Stimulated activated CD4-positive, alpha-beta T cell treated with anti-CD3 and anti-CD28 coated beads, Interleukin-4, amount 100 ng/mL, for 4 hours (primary cell): ENCODE measurements around the gene PUM1.

Source experiments
- DNase-seq, 2 experiments: peaks; one replicate each; pipeline ENCODE4 v3.0.0-alpha.2; 2020

The PUM1 gene

GRCh38 chr1:31022259-31022658, 43.3 kb downstream of the PUM1 start:
- DNase-seq = no peak

DNA sequence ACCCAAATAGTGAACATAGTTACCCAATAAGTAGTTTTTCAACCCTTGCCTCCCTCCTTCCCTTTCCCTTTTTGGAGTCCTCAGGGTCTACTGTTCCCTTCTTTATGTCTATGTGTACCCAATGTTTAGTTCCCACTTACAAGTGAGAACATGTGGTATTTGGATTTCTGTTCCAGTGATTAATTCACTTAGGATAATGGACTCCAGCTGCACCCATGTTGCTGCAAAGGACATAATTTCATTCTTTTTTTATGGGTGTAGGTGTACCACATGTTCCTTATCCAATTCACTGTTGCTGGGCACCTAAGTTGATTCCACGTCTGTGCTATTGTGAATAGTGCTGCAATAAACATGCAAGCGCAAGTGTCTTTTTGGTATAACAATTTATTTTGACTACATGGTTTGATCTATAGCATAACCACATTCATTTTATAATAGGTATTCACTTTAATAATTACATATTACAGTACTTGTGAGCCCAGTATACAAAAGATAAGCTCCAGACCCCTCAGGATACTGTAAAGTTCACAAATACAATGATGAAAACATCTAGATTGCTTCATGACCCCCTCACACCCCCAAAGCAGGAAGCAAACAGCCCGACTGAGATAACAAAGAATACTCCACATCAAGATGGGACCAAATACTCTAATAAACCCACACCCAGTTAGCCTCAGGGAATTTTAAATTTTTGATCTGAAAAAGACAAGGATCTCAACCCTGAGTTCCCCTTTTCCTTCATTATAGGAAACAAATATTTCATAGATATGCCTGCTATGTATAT, 45.3 kb downstream of the PUM1 start:
- no peak for DNase-seq

DNA sequence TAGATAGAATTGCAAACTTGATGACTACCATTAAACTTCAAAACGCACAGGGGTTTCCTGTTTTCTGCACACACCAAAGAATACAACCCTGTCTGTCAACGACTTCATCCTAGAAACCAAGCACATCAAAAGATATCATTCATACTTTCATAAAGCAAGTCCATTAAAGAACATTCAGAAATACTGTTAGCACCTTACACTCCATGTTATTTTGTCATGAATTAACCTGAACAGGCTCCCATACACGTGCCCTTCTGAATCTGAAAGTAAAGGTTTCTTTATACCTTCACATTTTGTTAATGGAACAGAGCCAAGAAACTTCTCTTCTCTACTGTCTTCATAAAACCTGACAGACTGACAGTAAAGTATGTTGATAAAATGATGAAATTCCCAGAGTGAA, 46.1 kb downstream of the PUM1 start:
- DNase-seq = no peak

GRCh38 chr1:31016868-31017267, 48.6 kb downstream of the PUM1 start:
- DNase-seq = no peak

DNA sequence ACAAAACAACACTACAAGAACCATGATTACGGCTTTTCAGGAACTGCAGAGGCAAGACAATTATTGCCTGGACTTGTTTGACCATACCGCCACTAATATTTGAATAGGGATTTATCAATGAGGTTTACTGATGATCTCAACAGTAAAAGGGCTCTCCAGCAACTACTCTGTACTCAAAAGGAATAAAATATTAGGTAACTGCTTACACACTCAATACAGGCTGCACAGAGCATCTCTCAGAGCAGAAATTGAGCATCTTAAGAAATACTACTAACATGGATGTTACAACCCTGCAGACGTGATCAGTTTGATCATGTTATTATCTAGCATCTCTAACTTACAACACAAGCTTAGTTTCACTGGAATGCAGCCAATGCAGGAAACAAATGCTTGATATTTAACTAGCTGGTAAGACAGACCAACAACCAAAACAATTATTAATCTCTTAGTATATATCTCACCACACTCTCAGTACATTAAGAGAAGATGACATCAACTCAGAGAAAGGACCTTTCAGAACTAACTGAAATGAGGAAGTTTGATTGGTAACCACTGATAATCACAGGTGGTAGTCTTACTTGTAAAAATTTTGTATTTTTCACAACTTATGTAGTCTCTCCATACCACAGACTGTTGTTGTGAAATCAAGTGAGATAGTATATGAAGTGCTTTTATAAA, 52.2 kb downstream of the PUM1 start:
- DNase-seq = no peak

- DNase-seq = no peak
Observed at GRCh38 chr1:31012210-31012924, 53.1 kb downstream of the PUM1 start.

DNA sequence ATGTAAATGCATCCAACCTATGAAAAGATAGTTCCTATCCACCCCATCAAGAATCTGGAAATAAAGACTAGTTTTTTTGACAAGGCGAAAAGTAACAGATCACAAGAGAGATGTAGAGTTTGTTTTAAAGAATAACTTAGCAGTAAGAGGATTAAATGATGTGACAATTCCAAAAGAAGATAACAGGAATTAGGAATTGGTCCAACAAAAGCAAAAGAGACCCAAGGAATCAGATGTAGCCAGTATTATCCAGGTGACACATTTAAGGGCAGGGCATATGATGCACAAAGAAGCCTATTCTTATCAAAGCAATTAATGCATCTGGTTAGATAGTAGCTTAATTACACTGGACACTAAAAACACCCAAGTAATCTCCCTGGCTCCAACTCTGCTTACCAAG, 53.8 kb downstream of the PUM1 start:
- DNase-seq = no peak

- DNase-seq = no peak
Observed at GRCh38 chr1:31010086-31010989, 55.2 kb downstream of the PUM1 start.

DNA sequence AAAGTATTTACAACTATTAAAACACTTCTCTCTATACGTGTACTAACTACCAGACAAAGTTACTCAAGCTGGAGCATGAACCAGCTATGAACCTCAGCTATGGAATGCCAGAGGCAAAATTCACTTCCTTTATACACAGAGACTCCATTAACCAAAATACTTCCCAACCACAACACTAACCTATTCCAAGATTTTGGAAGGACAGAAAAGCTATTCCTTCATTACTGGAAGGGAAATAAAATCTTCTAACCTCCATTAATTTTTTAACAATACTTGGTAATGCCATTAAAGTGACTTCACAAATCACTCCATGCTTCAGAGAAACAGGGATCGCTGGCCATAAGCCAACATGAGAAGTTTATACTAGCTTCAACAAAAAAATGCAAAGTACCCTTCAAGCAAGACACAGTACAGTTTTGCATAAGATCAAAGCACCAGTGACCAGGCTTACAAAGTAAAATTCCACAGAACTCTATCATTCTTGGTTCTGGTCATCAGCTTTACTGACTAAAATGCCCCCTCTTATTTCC, 58.0 kb downstream of the PUM1 start:
- DNase-seq = no peak

- DNase-seq = no peak
Observed at GRCh38 chr1:31006747-31007146, 58.8 kb downstream of the PUM1 start.

- DNase-seq = no peak
Observed at GRCh38 chr1:31005617-31006166, 59.8 kb downstream of the PUM1 start.

- DNase-seq = no peak
Observed at GRCh38 chr1:31005198-31005597, 60.3 kb downstream of the PUM1 start.

GRCh38 chr1:31004231-31004621, 61.3 kb downstream of the PUM1 start:
- no peak for DNase-seq

DNA sequence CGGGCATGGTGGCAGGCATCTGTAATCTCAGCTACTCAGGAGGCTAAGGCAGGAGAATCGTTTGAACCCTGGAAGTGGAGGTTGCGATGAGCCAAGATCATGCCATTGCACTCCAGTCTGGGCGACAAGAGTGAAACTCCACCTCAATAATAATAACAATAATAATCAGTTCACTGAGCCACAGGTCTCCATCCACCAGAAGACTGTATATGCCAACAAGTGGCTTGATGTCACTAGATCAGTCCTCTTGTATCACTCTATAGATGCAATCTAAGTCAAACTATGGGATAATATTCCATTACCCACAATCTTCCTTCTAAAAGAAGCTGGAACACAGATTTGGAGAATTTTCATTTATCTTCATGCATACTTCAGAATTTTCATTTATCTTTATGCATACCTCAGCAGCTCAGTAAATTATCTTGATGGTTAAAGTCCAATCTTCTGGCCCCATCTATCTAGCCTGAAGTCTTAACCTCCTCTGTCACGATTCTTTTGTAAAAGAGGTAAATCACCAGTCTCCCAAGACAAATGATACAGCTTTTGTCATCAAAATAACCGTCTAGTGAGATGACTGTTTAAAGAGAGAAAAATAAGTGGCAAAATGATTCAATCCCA, 61.8 kb downstream of the PUM1 start:
- DNase-seq = no peak

DNA sequence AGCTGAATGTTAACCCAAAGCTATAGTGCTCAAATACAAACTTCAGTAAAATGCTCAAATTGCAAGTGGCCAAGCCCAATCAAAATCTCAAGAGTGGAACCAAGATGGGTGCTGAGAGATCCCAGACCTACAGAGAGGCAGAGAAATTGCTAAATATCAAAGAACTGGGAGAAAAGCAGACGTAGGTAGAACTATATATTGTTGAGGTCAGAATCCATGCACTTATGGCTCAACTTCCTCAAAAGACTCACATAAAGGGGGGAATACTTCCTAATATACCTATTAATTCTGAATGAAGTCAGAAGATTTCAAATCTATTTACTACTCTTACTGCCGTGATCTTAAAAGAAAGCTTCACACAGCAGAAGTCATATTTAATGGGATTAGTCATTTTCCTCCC, 65.2 kb downstream of the PUM1 start:
- DNase-seq = no peak

DNA sequence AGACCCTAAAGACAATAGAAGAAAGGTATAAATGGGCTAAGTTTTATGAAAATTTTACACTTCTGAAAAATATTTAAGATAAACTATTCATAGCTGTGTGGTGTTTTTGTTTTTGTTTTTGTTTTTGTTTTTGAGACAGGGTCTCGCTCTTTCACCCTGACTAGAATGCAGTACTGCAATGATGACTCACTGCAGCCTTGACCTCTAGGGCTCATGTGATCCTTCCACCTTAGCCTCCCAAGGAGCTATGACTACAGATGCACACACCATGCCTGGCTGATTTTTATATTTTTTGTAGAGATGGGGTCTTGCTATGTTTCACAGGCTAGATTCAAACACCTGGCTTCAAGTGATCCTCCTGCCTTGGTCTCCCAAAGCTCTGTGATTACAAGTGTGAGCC, 66.6 kb downstream of the PUM1 start:
- DNase-seq = no peak

DNA sequence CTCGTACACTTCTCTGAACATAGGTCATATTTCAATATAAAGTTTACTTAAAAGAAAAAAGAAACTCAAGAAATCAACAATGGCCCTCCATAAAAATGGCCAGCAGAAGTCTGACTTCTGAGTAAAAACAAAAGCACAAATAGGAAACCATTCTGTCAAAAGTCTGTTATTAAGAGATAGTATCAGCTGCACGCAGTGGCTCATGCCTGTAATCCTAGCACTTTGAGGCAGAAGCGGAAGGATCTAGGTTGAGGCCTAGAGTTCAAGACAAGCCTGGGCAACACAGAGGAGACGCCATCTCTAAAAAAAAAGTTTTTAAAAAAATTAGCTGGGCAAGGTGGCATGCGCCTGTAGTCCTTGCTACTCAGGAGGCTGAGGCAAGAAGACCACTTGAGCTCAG, 67.3 kb downstream of the PUM1 start:
- DNase-seq = no peak

GRCh38 chr1:30997463-30998057, 68.0 kb downstream of the PUM1 start:
- no peak for DNase-seq

DNA sequence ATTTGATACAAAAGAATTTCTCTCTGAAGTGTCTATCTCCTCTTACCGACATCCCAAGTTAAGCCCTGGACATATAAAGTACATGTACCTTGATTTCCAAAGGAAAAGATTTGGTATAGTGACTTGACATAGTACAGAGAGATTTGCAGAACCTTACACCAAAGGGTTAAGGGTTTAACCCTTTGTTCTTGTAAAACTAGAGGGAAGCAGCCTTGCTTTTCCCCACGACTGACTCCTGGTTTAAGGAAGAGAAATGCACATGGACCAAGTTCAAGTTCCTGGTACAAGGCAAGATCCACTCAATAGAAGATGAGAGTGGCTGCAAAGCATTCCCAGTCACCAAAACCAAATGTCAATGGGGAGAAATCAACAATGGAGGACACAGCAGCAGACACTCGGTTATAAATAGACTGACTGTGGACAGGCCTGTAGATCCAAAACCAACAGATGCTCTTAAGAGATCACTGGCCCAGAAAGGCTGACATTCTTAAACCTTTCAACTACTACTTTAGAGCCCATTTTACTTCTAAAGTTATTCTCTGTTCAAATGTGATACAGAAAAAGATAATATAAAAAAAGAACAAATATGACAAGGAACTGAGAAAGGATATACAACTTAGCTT, 69.4 kb downstream of the PUM1 start:
- DNase-seq = no peak

- no peak for DNase-seq
Observed at GRCh38 chr1:30991862-30992606, 73.5 kb downstream of the PUM1 start.
